GM18498 (cell line): ENCODE results near the gene GLRA3.
"Not testable (repeated sequence)": the region's sequence is repeated elsewhere in the genome, so short reads cannot be mapped to it uniquely, and the experiment has no call there.

Experiments
- ATAC-seq: cut with Tn5 transposase; IDR thresholded peaks from one replicate; pipeline ENCODE4 v1.9.1; 2021; ENCODE audit warnings: mild to moderate bottlenecking, moderate library complexity; ENCODE audit not compliant: unreplicated experiment

Gene GLRA3

GRCh38 chr4:174716986-174717770, 111.9 kb downstream of the GLRA3 start:
- no peak for ATAC-seq

- ATAC-seq, result peak; percentile 94
These were observed 114.4 kb downstream of the GLRA3 start for GRCh38 chr4:174714393-174715211.

- ATAC-seq, result no peak
These were observed 115.2 kb downstream of the GLRA3 start for GRCh38 chr4:174713821-174714220.

- ATAC-seq, result no peak
These were observed 115.9 kb downstream of the GLRA3 start for GRCh38 chr4:174713181-174713580.

- no peak for ATAC-seq
These were observed 119.5 kb downstream of the GLRA3 start for GRCh38 chr4:174709526-174709925.

- no peak for ATAC-seq
These were observed 120.7 kb downstream of the GLRA3 start for GRCh38 chr4:174708381-174708780.

GRCh38 chr4:174707902-174708301, 121.1 kb downstream of the GLRA3 start:
- ATAC-seq, result no peak

- peak; percentile 97 for ATAC-seq
These were observed 121.9 kb downstream of the GLRA3 start for GRCh38 chr4:174707051-174707676.

GRCh38 chr4:174702979-174703478, 126.0 kb downstream of the GLRA3 start:
- ATAC-seq, result no peak

- ATAC-seq, result no peak
These were observed 129.4 kb downstream of the GLRA3 start for GRCh38 chr4:174699654-174700053.

GRCh38 chr4:174697896-174698295, 131.2 kb downstream of the GLRA3 start:
- no peak for ATAC-seq

GRCh38 chr4:174697202-174697601, 131.8 kb downstream of the GLRA3 start:
- no peak for ATAC-seq

GRCh38 chr4:174696657-174697056, 132.4 kb downstream of the GLRA3 start:
- ATAC-seq, result no peak

- not testable (repeated sequence) for ATAC-seq
These were observed 137.2 kb downstream of the GLRA3 start for GRCh38 chr4:174691876-174692275.

- no peak for ATAC-seq
These were observed 138.4 kb downstream of the GLRA3 start for GRCh38 chr4:174690665-174691064.

GRCh38 chr4:174689618-174690017, 139.4 kb downstream of the GLRA3 start:
- no peak for ATAC-seq

GRCh38 chr4:174686826-174687225, 142.2 kb downstream of the GLRA3 start:
- ATAC-seq, result no peak

- ATAC-seq, result no peak
These were observed 147.2 kb downstream of the GLRA3 start for GRCh38 chr4:174681723-174682300.

GRCh38 chr4:174674305-174674840, 154.7 kb downstream of the GLRA3 start:
- no peak for ATAC-seq

- no peak for ATAC-seq
These were observed 155.2 kb downstream of the GLRA3 start for GRCh38 chr4:174673865-174674264.

- no peak for ATAC-seq
These were observed 156.8 kb downstream of the GLRA3 start for GRCh38 chr4:174672276-174672675.
